GM19452 (cell line): ENCODE results near the gene CAPS.

ENCODE experiments used
- ATAC-seq: cut with Tn5 transposase; IDR thresholded peaks from one replicate; pipeline ENCODE4 v1.9.1; 2021; ENCODE audit not compliant: unreplicated experiment

CAPS gene

GRCh38 chr19:5908773-5909442 lies 5.1 kb upstream of the CAPS start:
- no peak for ATAC-seq

- ATAC-seq = no peak
Observed at GRCh38 chr19:5910638-5910907, 3.5 kb upstream of the CAPS start.

GRCh38 chr19:5911366-5911765 lies 2.7 kb upstream of the CAPS start:
- ATAC-seq = no peak

GRCh38 chr19:5914358-5914774 lies 312 bp downstream of the CAPS start:
- ATAC-seq = no peak

- ATAC-seq = no peak
Observed at GRCh38 chr19:5914946-5915781, 1.1 kb downstream of the CAPS start.

GRCh38 chr19:5915782-5916165 lies 1.7 kb downstream of the CAPS start:
- no peak for ATAC-seq

GRCh38 chr19:5916181-5916708 lies 2.2 kb downstream of the CAPS start:
- no peak for ATAC-seq

- no peak for ATAC-seq
Observed at GRCh38 chr19:5917431-5918107, 3.5 kb downstream of the CAPS start.

GRCh38 chr19:5918463-5919079 lies 4.5 kb downstream of the CAPS start:
- no peak for ATAC-seq

- ATAC-seq = no peak
Observed at GRCh38 chr19:5921516-5922160, 7.6 kb downstream of the CAPS start.

GRCh38 chr19:5922161-5922545 lies 8.1 kb downstream of the CAPS start:
- ATAC-seq = no peak

GRCh38 chr19:5923356-5923755 lies 9.3 kb downstream of the CAPS start:
- ATAC-seq = no peak

GRCh38 chr19:5925830-5926427 lies 11.9 kb downstream of the CAPS start:
- no peak for ATAC-seq

- no peak for ATAC-seq
Observed at GRCh38 chr19:5926641-5927440, 12.8 kb downstream of the CAPS start.

GRCh38 chr19:5927441-5927821 lies 13.4 kb downstream of the CAPS start:
- no peak for ATAC-seq

GRCh38 chr19:5929179-5929578 lies 15.1 kb downstream of the CAPS start:
- ATAC-seq = no peak

- no peak for ATAC-seq
Observed at GRCh38 chr19:5929625-5930024, 15.6 kb downstream of the CAPS start.

- no peak for ATAC-seq
Observed at GRCh38 chr19:5931251-5931650, 17.2 kb downstream of the CAPS start.

GRCh38 chr19:5932146-5932545 lies 18.1 kb downstream of the CAPS start:
- ATAC-seq = no peak
